Stimulated activated CD4-positive, alpha-beta T cell treated with anti-CD3 and anti-CD28 coated beads, Interleukin-12 subunit alpha, Interleukin-12 subunit beta, amount 100 ng/mL, for 4 hours (primary cell): ENCODE measurements around the gene AP5Z1.

ENCODE experiments used
- DNase-seq: peaks from one replicate; pipeline ENCODE4 v3.0.0-alpha.2; 2020

Gene AP5Z1

GRCh38 chr7:4823441-4824119 is 48.2 kb downstream of the AP5Z1 start:
- no peak for DNase-seq

GRCh38 chr7:4824120-4824775 is 48.8 kb downstream of the AP5Z1 start:
- DNase-seq = no peak

- DNase-seq = no peak
These were observed 49.7 kb downstream of the AP5Z1 start for GRCh38 chr7:4825081-4825480.

GRCh38 chr7:4828720-4829383 is 53.4 kb downstream of the AP5Z1 start:
- no peak for DNase-seq

GRCh38 chr7:4830176-4830575 is 54.8 kb downstream of the AP5Z1 start:
- DNase-seq = peak; percentile 52

- DNase-seq = no peak
These were observed 56.5 kb downstream of the AP5Z1 start for GRCh38 chr7:4831723-4832495.

GRCh38 chr7:4832711-4833110 is 57.3 kb downstream of the AP5Z1 start:
- no peak for DNase-seq

- no peak for DNase-seq
These were observed 57.8 kb downstream of the AP5Z1 start for GRCh38 chr7:4833176-4833575.

- no peak for DNase-seq
These were observed 58.5 kb downstream of the AP5Z1 start for GRCh38 chr7:4833691-4834600.

GRCh38 chr7:4834601-4835397 is 59.4 kb downstream of the AP5Z1 start:
- DNase-seq = no peak

- no peak for DNase-seq
These were observed 60.2 kb downstream of the AP5Z1 start for GRCh38 chr7:4835398-4836205.

- no peak for DNase-seq
These were observed 60.8 kb downstream of the AP5Z1 start for GRCh38 chr7:4836206-4836661.

GRCh38 chr7:4837041-4837802 is 61.8 kb downstream of the AP5Z1 start:
- no peak for DNase-seq

GRCh38 chr7:4837803-4838625 is 62.6 kb downstream of the AP5Z1 start:
- DNase-seq = no peak

GRCh38 chr7:4838626-4839334 is 63.4 kb downstream of the AP5Z1 start:
- DNase-seq = no peak

- no peak for DNase-seq
These were observed 64.7 kb downstream of the AP5Z1 start for GRCh38 chr7:4840079-4840501.
